GM19035 (cell line): ENCODE results near the gene CHSY1.
"Not testable (repeated sequence)": the region's sequence is repeated elsewhere in the genome, so short reads cannot be mapped to it uniquely, and the experiment has no call there.

Source experiments
- ATAC-seq: cut with Tn5 transposase; IDR thresholded peaks from one replicate; pipeline ENCODE4 v1.9.1; 2021; ENCODE audit not compliant: unreplicated experiment

CHSY1 gene

GRCh38 chr15:101138086-101138660, 113.7 kb downstream of the CHSY1 start:
- no peak for ATAC-seq

DNA sequence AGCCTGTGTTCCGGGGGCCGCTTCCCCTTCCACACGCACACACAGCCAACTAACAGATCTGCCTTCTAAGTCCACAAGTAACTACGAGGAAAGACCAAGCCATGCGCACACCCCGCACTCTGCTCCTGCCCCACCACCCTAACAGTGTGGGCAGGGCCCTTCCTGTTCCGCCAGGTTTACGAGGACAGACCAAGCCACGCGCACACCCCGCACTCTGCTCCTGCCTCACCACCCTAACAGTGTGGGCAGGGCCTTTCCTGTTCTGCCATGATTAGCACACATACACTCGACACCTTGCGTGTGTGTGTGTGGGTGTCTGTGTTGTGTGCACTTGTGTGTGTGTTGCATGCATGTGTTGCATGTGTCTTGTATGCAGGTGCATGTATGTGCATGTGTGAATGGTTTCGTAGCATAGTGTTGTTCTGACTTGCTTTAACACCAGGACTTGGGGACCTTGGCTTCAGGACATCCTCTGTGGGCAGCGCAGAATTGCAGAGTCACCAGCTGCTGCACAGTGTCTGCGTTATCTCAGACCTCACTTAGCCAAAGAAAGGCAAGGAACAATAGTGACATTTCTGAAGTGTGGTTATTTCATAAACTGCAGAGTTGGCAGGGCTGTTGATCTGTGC, 114.4 kb downstream of the CHSY1 start:
- ATAC-seq: no peak

GRCh38 chr15:101136381-101137268, 115.2 kb downstream of the CHSY1 start:
- no peak for ATAC-seq

- ATAC-seq: peak; percentile 70
Observed at GRCh38 chr15:101135532-101136166, 116.2 kb downstream of the CHSY1 start.

DNA sequence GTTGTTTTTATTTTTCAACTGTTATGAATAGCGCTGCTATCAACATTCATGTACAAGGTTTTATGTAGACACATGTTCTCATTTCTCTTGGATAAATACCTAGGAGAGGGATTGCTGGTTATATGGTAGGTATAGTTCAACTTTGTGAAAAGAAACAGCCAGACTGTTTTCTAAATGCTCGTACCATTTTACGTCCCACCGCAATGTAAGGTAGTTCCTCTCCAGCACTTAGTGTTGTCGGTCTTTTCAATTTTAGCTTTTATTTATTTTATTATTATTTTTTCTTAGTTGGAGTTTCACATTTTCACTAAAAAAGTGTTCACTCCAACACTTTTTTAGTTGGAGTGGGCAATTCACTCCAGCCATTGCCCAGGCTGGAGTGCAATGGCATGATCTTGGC, 117.1 kb downstream of the CHSY1 start:
- no peak for ATAC-seq

GRCh38 chr15:101133751-101134261, 118.0 kb downstream of the CHSY1 start:
- no peak for ATAC-seq

- no peak for ATAC-seq
Observed at GRCh38 chr15:101133181-101133460, 118.7 kb downstream of the CHSY1 start.

DNA sequence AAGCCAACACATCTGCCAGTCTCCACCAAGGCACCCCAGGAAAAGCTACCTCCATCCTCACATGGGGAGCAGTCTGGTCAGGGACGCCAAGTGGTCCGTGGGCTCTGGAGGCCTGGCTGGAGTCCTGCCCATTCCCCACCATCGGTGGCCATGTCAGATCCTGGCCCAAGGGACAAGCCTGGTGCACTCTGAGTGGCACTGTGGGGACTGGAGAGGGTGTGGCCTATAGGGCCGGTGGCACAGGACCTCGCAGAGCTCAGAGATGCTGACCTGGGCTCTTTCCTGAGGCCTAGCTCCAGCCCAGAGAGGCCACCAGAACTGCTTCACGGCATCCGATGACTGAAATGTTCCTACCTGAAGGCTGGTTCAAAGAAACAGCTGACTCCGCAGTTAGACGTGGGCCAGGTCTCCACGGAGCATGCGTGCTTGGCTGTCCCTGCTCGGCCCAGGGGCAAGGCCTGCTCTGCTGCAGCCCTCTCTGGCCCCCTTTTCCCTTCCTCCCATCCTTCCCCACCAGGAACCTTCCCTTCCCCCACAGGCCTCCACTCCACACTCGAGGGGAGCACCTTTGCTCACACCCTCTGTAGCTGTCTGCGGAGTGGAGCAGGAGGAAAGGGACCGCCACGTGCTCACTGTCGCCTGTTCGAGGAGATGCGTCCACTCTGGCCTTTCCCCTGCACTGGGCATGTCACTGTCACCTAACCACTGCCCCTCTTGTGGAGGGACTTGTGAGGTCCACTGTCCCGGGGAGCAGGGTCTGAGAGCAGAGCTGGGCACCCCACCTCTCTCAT, 119.3 kb downstream of the CHSY1 start:
- ATAC-seq: no peak

DNA sequence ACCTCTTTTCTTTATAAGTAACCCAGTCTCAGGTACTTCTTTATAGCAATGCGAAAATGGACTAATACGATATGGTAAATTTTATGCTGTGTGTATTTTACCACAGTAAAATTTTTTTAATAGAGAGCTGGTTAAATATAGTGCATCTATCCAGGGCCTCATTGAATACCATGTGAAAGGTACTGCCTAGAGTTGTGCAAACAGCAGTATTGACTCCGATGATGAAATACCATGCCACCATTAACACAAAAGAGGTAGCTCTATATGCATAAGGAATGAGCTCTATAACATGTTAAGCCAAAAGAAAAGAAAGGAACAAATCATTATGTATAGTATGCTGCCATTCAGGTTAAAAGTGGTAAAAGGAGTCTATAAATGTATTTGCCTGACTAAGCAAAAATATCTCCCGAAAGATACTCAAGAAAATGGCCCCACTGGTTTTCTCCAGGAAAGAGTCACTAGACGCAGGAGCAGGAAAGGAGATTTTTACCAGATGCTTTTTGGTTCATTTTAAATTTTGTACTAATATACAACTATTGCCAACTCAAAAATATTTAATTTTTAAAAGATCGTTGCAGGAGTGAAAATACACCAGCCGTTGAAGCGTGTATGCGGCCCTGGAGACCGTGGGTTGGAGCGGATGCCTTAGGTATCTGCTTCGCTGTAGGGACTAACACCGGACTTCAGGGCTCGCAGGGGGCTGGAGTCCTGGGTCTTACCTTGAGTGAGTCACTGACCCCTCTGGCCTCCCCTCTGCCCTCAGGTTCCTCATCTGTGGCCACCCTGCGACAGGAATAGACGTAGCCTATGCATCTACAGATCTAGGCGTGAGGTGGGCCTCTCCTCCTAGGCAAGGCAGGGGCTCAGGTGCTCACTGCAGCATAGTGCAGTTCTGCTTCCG, 120.1 kb downstream of the CHSY1 start:
- no peak for ATAC-seq

- no peak for ATAC-seq
Observed at GRCh38 chr15:101129851-101130380, 121.9 kb downstream of the CHSY1 start.

GRCh38 chr15:101128221-101129015, 123.4 kb downstream of the CHSY1 start:
- no peak for ATAC-seq

GRCh38 chr15:101127506-101128076, 124.3 kb downstream of the CHSY1 start:
- ATAC-seq: peak; percentile 70

GRCh38 chr15:101126618-101127505, 125.0 kb downstream of the CHSY1 start:
- peak; percentile 49 for ATAC-seq

DNA sequence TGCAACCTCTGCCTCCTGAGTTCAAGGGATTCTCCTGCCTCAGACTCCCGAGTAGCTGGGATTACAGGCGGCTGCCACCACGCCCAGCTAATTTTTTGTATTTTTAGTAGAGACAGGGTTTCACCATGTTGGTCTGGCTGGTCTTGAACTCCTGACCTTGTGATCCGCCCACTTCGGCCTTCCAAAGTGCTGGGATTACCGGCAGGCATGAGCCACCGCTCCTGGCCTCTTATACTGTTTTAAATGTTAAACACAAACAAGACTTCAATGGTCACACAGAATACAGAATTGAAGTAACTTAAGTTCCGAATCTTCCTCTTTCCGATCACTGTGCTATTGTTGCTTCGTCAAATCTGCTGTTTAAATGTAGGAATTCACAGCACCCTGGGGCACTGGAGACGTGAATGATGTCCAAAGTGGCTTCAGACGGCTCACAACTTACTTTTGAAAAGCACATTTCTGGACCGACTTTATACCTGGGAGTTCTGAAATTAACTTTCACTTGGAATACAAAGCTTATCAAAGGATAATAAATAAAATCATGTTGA, 125.9 kb downstream of the CHSY1 start:
- ATAC-seq: not testable (repeated sequence)
